Measurements from ENCODE around the gene NEUROG3. TPM values are rescaled to one million over a fixed set of nuclear protein-coding genes. Genes with fewer than 3 reads are reported as not detected.

The NEUROG3 gene
- total and polyA plus RNA-seq, 2 of the 13 experiments (the other 11 are each of a cell fraction or from before 2014, with no cell fraction given), result not detected

DNA sequence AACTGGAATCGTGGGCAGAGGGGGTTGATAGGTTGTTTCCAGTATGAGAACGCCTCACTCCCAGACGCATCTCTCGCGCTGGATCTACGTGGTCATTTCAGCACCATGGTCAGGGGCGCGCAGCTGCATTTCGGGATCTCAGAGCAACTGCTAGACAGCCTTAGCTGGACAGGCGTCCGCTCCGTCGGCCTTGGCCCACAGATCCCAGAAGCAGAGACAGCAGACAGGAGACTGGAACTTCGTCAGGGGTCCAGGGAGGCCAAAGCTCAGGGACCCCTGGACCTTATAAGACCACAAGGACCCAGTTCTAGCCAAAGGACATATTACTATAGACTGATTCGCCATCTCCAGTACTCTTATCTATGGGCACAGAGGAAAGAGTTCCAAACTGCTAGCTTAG is 5.3 kb downstream of the NEUROG3 start (continued):
- TF ChIP-seq TGIF2 (CRISPR knock-in tag; IDR thresholded peaks at IDR 0.05) (0 out of 2 replicates have a peak, but pooled peaks have one; percentile 26), YEATS2 (CRISPR knock-in tag; IDR thresholded peaks at IDR 0.05; ENCODE audit: borderline replicate concordance) (no peak), MAZ (IDR thresholded peaks at IDR 0.05; ENCODE audit: borderline replicate concordance, low read depth, low read length) (no peak), MAZ (CRISPR knock-in tag; IDR thresholded peaks at IDR 0.05; ENCODE audit: low read depth) (0 out of 2 replicates have a peak, but pooled peaks have one; percentile 20), SALL1 (CRISPR knock-in tag; IDR thresholded peaks at IDR 0.05) (peak; percentile 49), HOXA3 (CRISPR knock-in tag; IDR thresholded peaks at IDR 0.05) (0 out of 2 replicates have a peak, but pooled peaks have one; percentile 20), ZNF138 (CRISPR knock-in tag; IDR thresholded peaks at IDR 0.05; ENCODE audit: low read depth) (0 out of 2 replicates have a peak, but pooled peaks have one; percentile 34), U2AF1 (optimal IDR thresholded peaks at IDR 0.05; ENCODE audit: low read depth, low read length) (no peak), ZNF777 (CRISPR knock-in tag; IDR thresholded peaks at IDR 0.05) (0 out of 2 replicates have a peak, but pooled peaks have one; percentile 30), MIER2 (CRISPR knock-in tag; IDR thresholded peaks at IDR 0.05) (peak; percentile 94), ZNF768 (CRISPR knock-in tag; IDR thresholded peaks at IDR 0.05) (peak; percentile 13; the same call in 1 of the 2 replicates), KLF16 (CRISPR knock-in tag; IDR thresholded peaks at IDR 0.05) (0 out of 4 replicates have a peak, but pooled peaks of 1 of the 2 experiments have one; percentile 40)
- TF ChIP-seq, protein P1, sequence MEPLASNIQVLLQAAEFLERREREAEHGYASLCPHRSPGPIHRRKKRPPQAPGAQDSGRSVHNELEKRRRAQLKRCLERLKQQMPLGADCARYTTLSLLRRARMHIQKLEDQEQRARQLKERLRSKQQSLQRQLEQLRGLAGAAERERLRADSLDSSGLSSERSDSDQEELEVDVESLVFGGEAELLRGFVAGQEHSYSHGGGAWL (CRISPR knock-in tag; IDR thresholded peaks at IDR 0.05), result peak; percentile 36; the same call in 1 of the 2 replicates

GRCh38 chr10:69562731-69563254 is 10.4 kb downstream of the NEUROG3 start:
- Histone ChIP-seq H3K79me2 (ENCODE audit: insufficient read depth, low read length) (no peaks in the 10 kb centered on the region), H3K27ac (ENCODE audit: extremely low read length, insufficient read depth, low read length) (no peak overlapping the region), H3K9me3 (ENCODE audit: low read length) (no peaks in the 10 kb centered on the region), H2AFZ (ENCODE audit: low read length) (no peak overlapping the region), H3K27me3 (ENCODE audit: control insufficient read depth in 1 of 2, insufficient read depth in 2 of 2, low read length in 2 of 2) (peaks cover 1 to 9% of the 10 kb centered on the region in 2 experiments; a peak in 2 of 5 replicates), H3K4me1 (ENCODE audit: insufficient read depth, low read length) (no peaks in the 10 kb centered on the region), H4K20me1 (ENCODE audit: insufficient read depth, low read length) (no peaks in the 10 kb centered on the region), H3K9ac (ENCODE audit: insufficient read depth, low read depth, low read length) (no peak overlapping the region), H3K36me3 (replicated peaks in 1 of 2; ENCODE audit: control insufficient read depth in 1 of 2, insufficient read depth in 2 of 2, low read length in 2 of 2) (no peaks in the 10 kb centered on the region), H3K4me3 (replicated peaks in 1 of 3; ENCODE audit: insufficient read depth in 1 of 3, low read depth in 2 of 3, low read length in 3 of 3) (no peak overlapping the region), H3K4me2 (ENCODE audit: low read depth, low read length) (no peak overlapping the region)
- ATAC-seq (no peak), FAIRE-seq (no peak), DNase-seq (ENCODE audit: low spot score) (no peak)
- ChIA-PET POLR2A (no interaction called here), CTCF (ENCODE audit: low intra/inter-chr PET ratio, low total read pairs) (no interaction called here)
- no TSS peak for BruUV-seq (replicated peaks)
- WGBS (ENCODE audit: low lambda C conversion rate), result 5% methylated on average over 4 of the region's 5 CpGs
- in situ Hi-C loops (cut with HindIII; ENCODE audit: extremely low pct_ligation_motif_present, low pct_unique_long_range_greater_than_20kb) (no loop called here), intact Hi-C loops (cut with micrococcal nuclease; ENCODE audit: unreplicated experiment) (no loop called here)
- no peak for TF ChIP-seq MAX (IDR thresholded peaks at IDR 0.05)
- no peak for TF ChIP-seq ZNF367 (CRISPR knock-in tag; IDR thresholded peaks at IDR 0.05; ENCODE audit: borderline replicate concordance)
- TF ChIP-seq SMAD1 (CRISPR knock-in tag; IDR thresholded peaks at IDR 0.05; ENCODE audit: borderline replicate concordance, low read depth), result no peak
- no peak for TF ChIP-seq ZNF468 (CRISPR knock-in tag; IDR thresholded peaks at IDR 0.05)
- no peak for TF ChIP-seq EZH2 (conservative IDR thresholded peaks at IDR 0.05; ENCODE audit: low read depth, low read length)
- no peak for TF ChIP-seq ADNP (CRISPR knock-in tag; IDR thresholded peaks at IDR 0.05)
- no peak for TF ChIP-seq ZNF83 (CRISPR knock-in tag; IDR thresholded peaks at IDR 0.05; ENCODE audit: borderline replicate concordance)
- TF ChIP-seq PAF1 (CRISPR knock-in tag; IDR thresholded peaks at IDR 0.05), result no peak
- no peak for TF ChIP-seq ZHX1 (CRISPR knock-in tag; IDR thresholded peaks at IDR 0.05; ENCODE audit: low read depth)
- TF ChIP-seq XBP1 (CRISPR knock-in tag; IDR thresholded peaks at IDR 0.05), result no peak
